HCT116 (cell line): ENCODE measurements around the gene NSFL1C.

Experiments
- CTCF ChIP-seq, 3 experiments: fragments of 200-600 bp in 1 of 3; sonication (generic) in 1 of 3; IDR thresholded peaks in 2 of 3; conservative IDR thresholded peaks in 1 of 3; 2 replicates each; pipeline ENCODE4 v1.5.1; 2012 to 2017; ENCODE audit warnings: low read depth in 2 of 3, low read length in 2 of 3, antibody characterized with exemption in 1 of 3, borderline replicate concordance in 1 of 3, control low read depth in 1 of 3, mild to moderate bottlenecking in 1 of 3, mixed read lengths in 1 of 3, mixed run types in 1 of 3, moderate library complexity in 1 of 3; ENCODE audit not compliant: insufficient read depth in 1 of 3
- EGR1 ChIP-seq: IDR thresholded peaks from 2 replicates; pipeline ENCODE4 v1.6.1; 2012; ENCODE audit warnings: low read depth
- EZH2phosphoT487 ChIP-seq: fragments of 200-600 bp; IDR thresholded peaks from 2 replicates; pipeline ENCODE4 v1.6.1; 2018; ENCODE audit warnings: antibody characterized with exemption, borderline replicate concordance
- JUND ChIP-seq: IDR thresholded peaks from 2 replicates; pipeline ENCODE4 v1.6.1; 2012
- POLR2A ChIP-seq: IDR thresholded peaks from 2 replicates; pipeline ENCODE4 v1.7.0; 2011; ENCODE audit warnings: borderline replicate concordance; ENCODE audit not compliant: insufficient read depth, insufficient read length; ENCODE audit errors: extremely low read depth
- POLR2AphosphoS5 ChIP-seq: IDR thresholded peaks from 2 replicates; pipeline ENCODE4 v1.6.1; 2011; ENCODE audit warnings: mild to moderate bottlenecking, low read depth, low read length, moderate library complexity
- SIN3A ChIP-seq: IDR thresholded peaks from 2 replicates; pipeline ENCODE4 v1.6.1; 2012; ENCODE audit warnings: low read depth
- YY1 ChIP-seq: IDR thresholded peaks from 2 replicates; pipeline ENCODE4 v1.6.1; 2011; ENCODE audit warnings: low read length, low read depth, moderate library complexity, mild to moderate bottlenecking; ENCODE audit not compliant: insufficient replicate concordance; ENCODE audit errors: extremely low read depth

DNA sequence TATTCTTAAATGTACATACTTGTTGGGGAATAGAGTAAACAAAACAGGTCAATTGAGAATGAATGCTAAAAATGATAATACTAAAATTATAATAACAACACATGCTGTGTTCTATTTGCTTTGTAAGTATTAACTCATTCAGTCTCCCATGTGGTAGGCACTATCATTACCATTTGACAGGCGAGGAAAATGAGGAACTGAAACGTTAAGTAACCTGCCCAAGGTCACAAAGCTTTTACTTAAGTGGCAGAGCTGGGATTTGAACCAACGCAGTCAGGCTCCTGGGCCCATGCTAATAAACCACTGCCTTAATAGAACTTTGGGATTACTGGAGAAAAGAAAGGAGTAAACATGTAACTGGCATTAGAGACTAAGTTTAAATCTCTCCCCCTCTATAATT is 3.8 kb downstream of the NSFL1C start:
- TF ChIP-seq YY1 (no peak), CTCF (IDR thresholded peaks at IDR 0.05 in 2 of 3, conservative IDR thresholded peaks at IDR 0.05 in 1 of 3; ENCODE audit: borderline replicate concordance in 1 of 3, insufficient read depth in 1 of 3, low read depth in 2 of 3, low read length in 2 of 3) (no peak), POLR2A (no peak), EZH2phosphoT487 (no peak), EGR1 (no peak), SIN3A (no peak), JUND (no peak), POLR2AphosphoS5 (no peak)
